COLO829 (cell line): ENCODE data around the gene DBN1.

ENCODE experiments used
- DNase-seq: peaks from one replicate; pipeline ENCODE4 v3.0.0; 2012; ENCODE audit warnings: low spot score

The DBN1 gene

GRCh38 chr5:177455661-177456590 lies 17.5 kb downstream of the DBN1 start:
- peak; percentile 75 for DNase-seq

- no peak for DNase-seq
These were observed 18.3 kb downstream of the DBN1 start for GRCh38 chr5:177455036-177455660.

- DNase-seq: peak; percentile 87
These were observed 18.9 kb downstream of the DBN1 start for GRCh38 chr5:177454397-177455035.

GRCh38 chr5:177453852-177454396 lies 19.5 kb downstream of the DBN1 start:
- DNase-seq: no peak

- no peak for DNase-seq
These were observed 20.5 kb downstream of the DBN1 start for GRCh38 chr5:177452688-177453638.

GRCh38 chr5:177450667-177451424 lies 22.6 kb downstream of the DBN1 start:
- no peak for DNase-seq

- DNase-seq: no peak
These were observed 24.0 kb downstream of the DBN1 start for GRCh38 chr5:177449140-177450061.

GRCh38 chr5:177448244-177448950 lies 25.0 kb downstream of the DBN1 start:
- DNase-seq: no peak

GRCh38 chr5:177447611-177448243 lies 25.7 kb downstream of the DBN1 start:
- DNase-seq: peak; percentile 82

GRCh38 chr5:177447066-177447610 lies 26.3 kb downstream of the DBN1 start:
- DNase-seq: no peak

GRCh38 chr5:177446200-177447065 lies 27.0 kb downstream of the DBN1 start, which contains the start of gene PRR7:
PRR7 (plus strand) TSS chr5:177446814; CDS start chr5:177455068, 8,254 bp downstream.
- DNase-seq: no peak

- no peak for DNase-seq
These were observed 27.6 kb downstream of the DBN1 start for GRCh38 chr5:177445917-177446199.

GRCh38 chr5:177445052-177445916 lies 28.1 kb downstream of the DBN1 start:
- DNase-seq: no peak

- DNase-seq: no peak
These were observed 29.1 kb downstream of the DBN1 start for GRCh38 chr5:177444106-177445051.
